Right lung (tissue), 5 donors: ENCODE results near the gene ABLIM2. TPM values are rescaled to one million over a fixed set of nuclear protein-coding genes. Genes with fewer than 3 reads are reported as not detected.
A peak's percentile ranks its signal among the peaks of the same experiment; 100 is the strongest.

Experiments used
- DNase-seq, 2 donors: peaks; one replicate each; pipeline ENCODE4 v3.0.0-alpha.2; 2013
- polyA plus RNA-seq, 5 donors: library from polyadenylated mRNA; unstranded; fragments of 120-200 nt; gene quantifications; one replicate each; pipeline versions ENCODE4 v1.2.1 to v1.2.3, GENCODE V29; 2013; ENCODE audit warnings: inconsistent platforms in 1 of 5, low replicate concordance in 1 of 5; ENCODE audit not compliant: insufficient read length in 5 of 5, insufficient read depth in 1 of 5

Gene ABLIM2
- polyA plus RNA-seq, 5 donors: 5.9 to 7.1 (median 6.1) TPM

DNA sequence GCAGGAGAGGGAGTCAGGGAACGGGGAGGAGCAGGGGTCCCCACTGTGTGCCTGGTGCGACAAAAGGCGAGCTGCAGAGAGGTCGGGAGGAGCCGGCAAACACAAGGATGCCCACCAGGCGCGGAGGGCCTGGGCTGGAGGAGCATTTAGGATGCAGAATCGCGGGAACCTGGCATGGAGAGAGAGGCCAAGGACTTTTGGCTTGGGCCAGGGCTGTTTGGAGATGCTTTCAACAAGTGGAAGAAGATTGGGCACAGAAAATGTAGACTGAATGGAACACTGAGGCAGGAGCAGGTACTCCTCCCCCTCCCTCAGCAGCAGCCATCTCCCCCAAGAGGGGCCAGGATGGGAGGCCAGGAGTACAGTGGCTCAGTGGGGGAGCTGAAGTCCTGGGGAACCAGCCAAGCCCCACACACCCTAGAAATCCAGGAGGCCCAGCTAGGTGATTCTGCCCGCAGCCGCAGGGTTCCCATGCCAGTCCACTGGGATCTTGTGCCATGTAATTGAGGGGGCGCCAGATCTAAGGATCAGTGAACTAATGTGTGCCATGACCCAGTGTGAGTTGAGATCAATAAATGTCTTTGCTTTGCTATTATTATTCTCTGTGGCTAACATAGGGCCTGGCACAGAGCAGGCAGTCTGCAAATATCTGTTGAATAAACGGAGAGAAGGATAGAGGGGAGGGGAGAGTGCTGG is 1.1 kb upstream of the ABLIM2 start:
- no peak for DNase-seq

DNA sequence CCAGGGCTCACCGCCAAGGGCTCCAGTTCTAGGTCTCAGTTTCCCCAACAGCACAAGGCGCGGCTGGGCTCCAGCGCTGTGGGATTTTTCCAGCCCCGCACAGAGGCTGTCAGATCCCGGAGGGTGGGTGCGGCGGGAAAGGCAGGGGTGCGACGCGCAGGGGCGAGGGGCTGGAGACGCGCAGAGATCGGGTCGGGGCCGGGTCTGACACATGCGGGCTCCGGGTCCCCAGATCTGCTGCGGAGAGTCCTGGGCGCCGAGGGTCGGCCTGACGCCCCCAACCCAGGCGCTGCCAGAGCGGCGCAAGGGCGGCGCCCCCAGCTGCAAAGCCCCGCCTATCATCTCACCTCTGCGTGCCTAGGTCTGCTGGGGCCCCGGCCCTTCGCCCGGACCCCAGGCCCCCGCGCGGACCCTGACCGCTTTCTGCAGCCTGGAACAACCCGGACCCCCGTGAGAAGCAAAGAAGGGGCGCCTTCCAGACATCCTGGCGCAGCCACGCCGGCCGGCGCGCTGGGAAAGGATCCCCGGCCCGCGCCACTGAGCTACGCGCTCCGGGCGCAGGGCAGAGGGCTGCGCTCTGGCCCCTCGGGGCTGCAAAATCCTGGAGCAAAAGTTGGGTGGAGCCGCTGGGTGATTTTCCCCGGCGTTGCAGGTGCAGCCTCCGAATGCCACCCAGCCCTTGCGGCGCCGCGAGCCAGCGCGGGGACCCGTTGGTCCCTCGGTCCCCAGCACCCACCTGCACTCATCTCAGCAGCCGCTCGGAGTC is 486 bp downstream of the ABLIM2 start:
- no peak for DNase-seq

DNA sequence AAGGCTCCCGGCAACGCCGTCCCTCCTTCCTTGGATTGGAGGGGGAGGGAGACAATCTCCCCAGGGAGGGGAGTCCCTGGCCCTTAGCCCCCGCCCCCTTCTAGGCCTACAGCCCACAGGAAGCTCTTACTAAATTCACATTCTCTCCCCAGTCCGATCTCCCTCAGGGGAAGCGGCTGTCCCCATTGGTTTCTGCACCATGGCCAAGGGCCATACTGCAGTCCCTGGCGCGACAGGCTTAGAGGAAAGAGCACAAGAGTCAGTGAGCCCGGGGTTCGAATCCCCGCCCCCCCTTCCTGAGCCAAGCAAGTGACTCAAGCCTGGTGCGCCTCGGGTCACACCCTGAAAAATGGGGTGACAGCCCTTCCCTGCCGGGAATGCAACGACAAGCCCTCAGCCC is 1.1 kb downstream of the ABLIM2 start:
- no peak for DNase-seq

DNA sequence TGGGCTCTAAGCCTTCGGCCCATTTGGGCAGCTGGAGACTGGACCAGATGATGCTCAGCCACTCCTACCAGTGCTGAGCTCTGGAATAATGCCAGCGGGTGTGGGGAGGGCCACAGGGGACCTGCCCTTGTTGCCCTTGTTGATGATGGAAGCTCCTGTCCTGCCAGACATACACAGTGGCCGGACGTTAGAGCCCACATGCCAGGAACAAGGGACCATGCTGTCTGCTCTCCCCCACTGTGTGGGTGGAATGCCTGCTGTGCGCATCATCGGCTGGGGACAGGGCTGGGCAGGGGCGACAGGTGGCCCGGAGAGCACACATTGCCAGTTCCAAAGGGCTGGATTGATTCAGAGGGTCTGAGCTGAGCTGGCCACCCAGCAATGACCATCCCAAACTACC is 2.0 kb downstream of the ABLIM2 start:
- no peak for DNase-seq

DNA sequence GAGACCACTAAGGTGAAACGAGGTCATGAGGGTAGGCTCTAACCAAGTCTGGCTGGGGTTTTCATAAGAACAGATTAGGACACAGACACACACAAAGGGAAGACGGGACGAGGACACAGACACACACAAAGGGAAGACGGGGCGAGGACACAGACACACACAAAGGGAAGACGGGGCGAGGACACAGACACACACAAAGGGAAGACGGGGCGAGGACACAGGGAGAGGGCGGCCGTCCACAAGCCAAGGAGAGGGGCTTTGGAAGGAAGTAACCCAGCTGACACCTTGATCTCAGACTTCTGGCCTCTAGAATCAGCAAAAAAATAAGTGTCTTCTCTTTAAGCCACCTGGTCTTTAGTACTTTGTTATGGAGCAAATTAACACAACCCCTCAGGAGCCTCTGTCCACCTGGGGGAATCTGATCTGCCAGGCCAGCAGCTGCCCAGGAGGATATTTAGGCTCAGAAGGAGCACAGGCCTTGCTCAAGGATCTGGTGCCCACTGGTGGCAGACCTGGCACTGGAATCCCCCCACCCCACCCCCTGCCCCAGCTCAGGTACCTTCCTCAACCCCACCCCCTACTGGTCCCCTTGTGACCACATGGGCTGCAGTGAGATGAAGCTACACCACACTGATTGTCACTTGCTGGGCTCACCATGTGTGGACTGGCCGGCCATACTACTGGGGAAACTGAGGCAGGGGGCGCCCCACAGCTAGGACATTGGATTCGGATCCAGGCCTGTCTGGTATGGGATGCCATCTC is 2.8 kb downstream of the ABLIM2 start:
- DNase-seq: no peak

DNA sequence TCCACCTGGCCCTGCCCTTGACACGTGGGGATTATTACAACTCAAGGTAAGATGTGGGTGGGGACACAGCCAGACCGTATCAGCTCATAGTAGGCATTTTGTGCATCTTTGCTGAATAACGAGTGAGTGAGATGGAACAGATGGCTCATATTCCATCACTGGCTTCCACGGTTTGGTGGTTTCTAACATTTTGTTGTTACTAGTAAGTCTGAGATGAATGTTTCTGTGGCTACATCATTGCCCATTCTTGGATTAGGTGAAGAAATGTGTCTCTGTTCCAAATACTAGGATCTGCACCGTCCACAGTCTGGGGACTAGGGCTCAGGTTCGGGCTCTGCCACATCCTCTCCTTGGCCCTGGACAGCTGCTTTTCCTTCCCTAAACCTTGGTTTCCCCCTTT is 3.6 kb downstream of the ABLIM2 start:
- DNase-seq: no peak

DNA sequence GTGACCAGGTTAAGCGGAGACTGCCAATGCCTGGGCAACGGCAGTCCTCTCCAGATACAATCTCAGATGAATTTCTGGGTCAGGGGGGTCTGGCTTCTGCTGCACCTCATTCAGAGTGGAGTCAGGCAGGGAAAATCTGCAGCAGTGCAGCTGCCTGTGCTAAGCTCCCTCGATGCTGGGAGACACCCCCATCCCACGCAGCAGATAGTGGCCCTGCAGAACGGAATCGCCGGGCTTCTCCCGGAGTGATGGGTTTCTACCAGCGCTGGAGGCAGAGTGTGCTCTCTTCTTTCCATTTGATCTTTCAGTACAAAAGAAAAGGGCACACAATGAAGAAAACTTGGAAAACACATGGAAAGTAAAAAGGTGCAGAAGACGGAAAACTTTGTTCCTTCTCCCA is 5.2 kb downstream of the ABLIM2 start:
- DNase-seq: no peak

DNA sequence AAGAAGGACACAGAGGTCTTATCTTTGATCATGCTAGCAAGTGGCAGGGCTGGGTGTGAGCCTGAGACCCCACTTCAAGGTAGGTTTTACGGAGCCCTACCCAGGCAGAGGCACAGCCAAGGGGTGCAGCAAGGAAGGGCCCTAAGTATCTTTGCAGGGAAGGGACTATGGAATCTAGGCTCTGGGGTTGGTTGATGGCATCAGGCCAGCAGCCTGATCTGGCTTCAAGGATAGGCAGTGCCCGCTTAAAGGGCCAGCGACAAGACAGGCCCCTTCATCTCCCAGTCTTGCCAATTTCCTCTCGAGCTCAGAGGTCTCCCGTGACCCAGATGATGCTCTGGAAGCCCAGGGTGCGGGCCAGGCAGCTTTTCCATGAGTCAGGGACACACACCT is 5.8 kb downstream of the ABLIM2 start:
- DNase-seq: no peak

DNA sequence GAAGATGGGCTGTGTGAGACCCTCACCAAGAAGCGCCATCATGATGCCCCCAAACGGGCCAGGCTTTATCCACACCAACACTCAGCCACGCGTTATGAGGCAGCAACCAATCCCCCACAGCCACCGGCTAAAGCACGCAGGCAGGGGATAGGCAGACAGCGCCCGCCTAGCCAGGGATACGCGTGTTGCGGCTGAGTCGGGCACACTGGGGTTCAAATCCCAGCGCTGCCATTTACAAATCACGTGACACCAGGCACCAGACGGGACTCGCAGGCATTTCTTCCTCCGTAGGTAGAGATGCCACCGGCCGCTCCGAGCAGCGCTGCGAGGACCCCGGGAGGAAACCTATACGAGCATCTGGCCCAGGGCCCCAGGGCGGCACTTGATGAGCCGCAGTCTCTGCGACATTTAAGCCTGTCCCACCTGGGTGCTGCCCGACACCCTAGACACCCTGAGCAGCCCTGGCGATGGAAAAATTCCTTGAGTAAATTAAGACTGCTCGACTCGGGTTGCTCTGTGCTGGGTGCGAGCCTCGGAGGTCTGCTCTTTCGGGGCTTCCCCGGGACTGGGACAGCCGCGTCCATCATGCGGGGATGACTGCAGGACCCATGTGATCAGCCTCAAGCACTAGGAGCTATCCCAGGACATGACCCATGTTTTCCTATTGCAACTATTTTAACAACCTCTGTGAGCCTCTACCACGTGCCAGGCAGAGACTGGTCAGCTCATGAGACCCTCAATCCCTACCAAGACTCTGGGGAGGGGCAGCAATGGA is 6.3 kb downstream of the ABLIM2 start:
- DNase-seq: no peak

DNA sequence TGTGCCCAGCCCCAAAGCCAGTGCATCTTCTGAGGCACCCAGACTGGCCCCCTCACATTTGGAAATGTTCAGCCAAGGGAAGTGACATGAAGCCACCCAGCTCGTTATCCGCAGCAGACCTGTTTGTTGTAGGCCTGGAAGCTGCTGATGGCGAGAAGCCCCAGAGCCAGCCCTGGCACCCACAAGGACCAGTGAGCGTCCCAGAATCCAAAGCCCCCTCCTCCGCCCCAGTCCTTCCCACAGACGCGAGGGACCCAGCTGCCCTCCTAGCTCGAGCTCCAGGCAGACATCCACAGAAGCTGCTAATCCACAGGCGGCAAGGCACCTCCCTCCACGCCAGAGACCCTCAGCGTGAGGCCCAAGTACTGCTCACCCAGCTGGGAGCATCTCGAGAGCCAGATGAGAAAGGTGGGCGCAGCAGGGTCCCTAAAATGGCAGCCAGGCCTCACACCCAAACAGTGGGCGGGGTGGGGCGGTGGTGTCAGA is 7.4 kb downstream of the ABLIM2 start:
- no peak for DNase-seq

DNA sequence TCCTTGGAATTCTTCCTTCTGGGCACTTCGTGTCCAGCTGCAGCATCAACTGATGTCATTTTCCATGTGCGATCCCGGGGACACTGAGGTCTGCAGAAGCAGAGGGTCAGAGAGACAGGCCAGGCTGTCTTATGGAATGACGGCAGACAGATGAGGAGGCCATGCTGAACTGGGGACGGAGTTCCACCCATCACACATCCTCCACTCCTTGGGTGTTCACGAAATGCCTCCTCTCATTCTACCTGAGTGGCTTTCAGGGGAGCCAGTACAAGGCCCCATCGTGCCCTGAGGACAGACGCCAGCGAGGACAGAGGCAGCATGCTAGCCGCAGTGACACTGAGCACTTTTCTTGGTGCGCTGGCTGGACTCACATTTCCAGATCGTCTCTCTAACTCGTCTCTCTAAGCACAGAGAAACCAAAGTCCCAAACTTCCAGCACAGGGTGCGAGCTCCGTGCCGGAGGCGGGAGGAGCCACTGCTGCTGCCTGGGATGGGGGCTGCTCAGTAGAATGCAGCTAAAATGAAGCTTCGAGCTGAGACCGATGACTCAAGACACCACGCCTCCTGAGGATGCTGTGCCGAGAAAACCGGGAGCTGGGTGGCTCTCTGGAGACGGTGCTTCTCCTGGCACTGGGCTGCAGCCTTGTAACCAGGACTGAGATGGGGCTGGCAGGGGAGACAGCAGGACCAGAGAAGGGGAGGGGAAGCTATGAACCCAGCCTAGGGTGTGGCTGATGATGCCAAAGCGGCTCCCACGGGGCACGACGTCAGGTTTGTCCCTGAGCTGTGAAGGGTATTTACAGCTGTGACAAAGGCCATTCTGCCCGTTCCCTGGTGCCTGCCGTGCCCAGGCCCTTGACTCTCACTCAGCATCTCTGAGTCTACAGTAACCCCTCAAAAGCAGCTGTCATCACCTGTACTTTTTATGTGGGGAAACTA is 8.2 kb downstream of the ABLIM2 start:
- no peak for DNase-seq

DNA sequence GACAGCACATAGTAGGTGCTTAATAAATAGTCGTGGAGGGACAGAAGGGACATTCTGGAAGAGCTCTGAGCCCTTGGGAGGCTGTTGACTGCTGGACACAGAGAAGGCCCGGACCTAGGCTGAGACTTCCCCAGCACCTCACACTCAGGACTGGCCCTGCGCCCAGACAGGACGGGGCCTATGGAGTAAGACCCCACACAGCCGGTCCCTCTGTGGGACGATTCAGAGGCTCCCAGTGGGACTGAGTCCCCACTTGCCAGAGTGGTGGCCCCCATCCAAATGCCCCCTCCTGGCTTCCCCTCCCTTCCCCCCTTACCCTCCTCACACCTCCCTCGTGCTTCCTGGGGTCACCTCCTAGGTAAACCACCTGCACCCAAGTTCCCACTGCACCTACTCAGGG is 8.9 kb downstream of the ABLIM2 start:
- no peak for DNase-seq

DNA sequence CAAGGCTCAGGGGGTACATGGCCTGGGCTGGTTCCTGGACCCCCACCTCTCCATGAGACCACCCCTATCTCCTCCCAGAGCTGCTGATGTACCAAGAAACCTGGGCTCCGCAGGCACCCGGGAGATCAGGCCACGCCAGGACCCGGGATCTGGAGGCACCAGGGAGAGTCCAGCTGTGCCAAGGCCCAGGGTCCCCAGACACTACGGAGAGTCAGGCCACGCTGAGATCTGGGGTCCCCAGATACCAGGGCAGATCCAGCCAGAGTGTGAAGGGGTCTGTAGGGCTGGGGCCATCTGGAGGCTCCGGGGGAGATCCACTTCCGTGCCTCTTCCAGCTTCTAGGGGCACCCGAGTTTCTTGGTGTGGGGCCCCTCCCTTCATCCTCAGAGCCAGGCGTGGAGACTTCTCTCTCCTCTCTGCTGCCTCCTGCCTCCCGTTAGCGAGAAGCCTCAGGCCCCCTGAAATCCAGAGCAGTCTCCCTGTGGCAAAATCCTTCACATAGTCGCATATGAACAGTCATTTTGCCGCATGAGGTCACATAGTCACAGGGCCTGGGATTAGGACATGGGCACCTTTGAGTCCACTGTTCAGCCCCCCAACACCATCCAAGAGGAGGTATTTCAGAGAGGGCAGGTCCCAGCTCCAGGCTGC is 9.7 kb downstream of the ABLIM2 start:
- no peak for DNase-seq

DNA sequence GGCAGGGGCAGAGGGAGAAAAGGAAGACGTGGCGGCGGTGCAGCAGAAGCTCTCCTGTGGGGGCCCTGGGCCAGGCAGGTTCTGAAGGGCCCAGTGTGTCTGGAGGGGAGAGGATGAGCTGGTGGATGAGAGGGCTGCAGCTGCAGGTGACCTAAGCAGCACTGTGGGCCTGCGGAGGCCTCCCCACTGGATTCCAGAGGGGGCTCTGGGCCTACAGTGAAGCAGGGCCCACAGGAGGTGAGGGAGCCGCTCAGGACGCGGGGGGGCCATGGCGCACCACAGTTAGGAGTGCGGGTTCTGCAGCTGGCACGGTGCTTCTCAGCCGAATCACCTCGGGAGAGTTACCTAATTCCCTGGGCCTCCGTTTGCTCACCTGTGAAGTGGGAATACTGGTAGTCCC is 10.5 kb downstream of the ABLIM2 start:
- DNase-seq: no peak

DNA sequence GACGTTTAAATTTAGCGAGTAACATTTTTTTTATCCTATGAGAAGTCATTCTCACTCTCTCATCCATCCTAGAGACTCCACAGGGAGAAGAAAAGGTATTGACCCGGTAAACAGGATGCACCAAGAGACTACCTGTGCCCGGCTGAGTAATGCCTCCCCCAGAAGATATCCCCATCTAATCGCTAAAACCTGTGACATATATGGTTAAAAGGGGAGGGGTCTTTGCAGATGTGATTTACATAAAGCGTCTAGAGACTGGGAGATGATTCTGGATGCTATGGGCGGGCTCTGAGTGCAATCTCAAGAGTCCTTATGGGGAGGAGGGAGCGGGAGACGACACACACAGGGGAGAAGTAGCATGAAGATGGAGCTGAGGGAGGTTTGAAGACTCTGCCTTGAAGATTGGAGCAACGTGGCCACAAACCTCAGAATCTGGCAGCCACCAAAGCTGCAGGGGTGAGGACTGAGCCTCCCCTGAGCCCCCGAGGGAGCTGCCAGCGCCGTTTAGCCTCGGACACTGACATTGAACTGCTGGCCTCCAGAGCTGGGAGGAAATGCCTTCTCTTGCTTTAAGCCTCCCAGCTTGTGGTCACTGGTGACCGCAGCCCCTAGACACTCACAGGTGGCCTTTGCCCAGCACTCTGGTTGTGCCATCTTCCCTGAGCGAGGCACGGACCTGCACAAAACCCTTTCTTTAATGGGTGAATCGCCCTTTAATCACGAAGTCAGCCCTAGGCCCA is 11.2 kb downstream of the ABLIM2 start:
- no peak for DNase-seq

DNA sequence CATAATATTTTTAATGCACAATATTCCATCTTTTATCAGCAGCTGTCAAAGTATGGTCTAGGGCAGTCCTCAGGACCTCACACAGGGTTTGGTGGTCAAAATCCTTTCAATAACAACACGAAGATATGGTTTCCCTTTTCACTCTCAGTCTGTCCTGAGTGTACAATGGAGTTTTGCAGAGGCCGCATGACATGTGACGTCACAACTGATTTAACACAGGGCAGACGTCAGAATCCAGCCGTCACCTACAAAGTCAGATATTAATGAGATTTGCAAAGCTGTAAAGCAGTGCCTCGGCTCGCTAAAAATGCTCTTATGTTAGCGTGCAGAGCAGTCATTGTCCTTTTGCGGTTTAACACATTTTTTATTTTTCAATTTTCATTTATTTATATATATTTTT is 12.5 kb downstream of the ABLIM2 start:
- no peak for DNase-seq

DNA sequence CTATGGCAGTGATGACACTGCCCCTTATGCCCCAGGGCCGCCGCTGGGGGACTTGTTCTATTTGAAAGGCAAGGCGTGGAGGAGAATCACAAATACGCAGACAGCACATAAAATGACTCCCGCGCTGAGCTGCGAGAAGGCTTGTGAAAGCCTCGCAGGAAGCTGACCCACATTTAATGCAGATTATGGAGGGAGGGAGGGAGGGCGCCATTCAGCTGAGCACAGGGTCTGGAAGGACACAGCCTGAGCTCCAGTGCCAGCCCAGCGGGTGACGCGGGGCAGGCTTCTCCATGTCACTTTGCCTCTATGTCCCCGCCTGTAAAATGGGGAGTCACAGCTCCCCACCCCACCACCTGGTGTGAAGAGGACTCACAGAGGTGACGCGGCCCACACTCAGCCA is 14.3 kb downstream of the ABLIM2 start:
- DNase-seq: peak in 1 of 2 donors; percentile 45

DNA sequence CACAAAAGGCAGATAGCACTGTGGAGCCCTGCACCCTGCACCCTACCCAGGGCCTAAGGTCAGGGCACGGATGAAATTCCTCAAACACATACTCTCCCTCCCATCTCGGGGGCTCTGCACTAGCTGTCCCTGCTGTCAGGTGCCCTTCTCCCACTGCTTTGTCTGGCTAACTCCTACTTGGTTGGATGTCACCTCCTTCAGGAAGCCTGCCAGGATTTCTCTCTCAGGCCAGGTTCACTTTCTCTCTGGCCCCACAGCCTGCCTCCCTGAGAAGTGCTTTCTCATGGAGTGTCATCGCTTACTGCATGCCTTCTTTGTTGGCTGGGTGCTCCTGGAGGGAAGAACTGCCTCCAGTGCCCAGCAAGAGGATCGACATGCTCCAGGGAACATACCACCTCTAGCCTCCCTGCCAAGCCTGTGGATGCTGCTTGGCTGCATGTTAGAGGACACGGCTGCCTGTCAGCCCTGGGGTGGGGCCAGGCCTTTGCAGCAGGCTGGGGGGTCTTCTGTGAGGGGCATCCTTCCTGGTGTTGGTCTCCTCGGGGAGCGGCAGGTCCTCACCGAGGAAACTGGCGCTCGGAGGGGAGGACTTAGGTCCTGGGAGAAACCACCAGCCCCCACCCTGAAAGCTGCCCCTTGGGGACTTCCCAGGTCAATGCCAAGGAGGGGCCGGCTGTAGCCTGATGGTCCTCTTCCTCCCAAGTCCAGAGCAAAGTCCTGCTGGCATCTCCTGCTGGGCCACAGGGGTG is 15.0 kb downstream of the ABLIM2 start:
- DNase-seq: no peak

DNA sequence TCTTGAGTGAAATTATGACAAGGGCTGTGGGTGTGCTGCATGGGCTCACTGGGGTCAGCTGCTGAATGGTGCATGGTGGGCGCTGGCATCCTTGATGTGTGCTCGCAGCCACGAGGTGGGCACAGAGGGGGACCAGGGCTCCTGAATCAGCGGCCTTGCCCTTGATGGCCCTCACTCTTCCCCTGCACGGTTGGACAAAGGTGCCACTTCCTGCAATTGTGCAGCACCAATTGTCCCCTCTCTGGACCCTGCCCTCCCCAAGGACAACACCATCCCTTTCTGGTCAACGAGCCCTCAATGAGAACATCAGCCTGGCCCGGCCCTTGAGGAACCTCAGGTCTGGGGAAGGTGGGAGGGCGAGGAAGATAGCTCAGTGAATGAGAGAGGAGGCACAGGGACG is 16.1 kb downstream of the ABLIM2 start:
- DNase-seq: no peak
